WTC11 (cell line): Measurements from ENCODE around the gene DRC1. TPM values are rescaled to one million over a fixed set of nuclear protein-coding genes. Genes with fewer than 3 reads are reported as not detected.

Experiments used
- ATAC-seq: fragments of 200-7000 bp; cut with Tn5 transposase; 2 replicates; pipeline ENCODE4 v1.10.0; 2021; ENCODE audit warnings: mild to moderate bottlenecking, moderate library complexity
- CTCF ChIA-PET: fragments of 300-600 bp; sonication (Branson Sonifier 250); formaldehyde crosslinking; loops from one replicate; lab custom pipeline; 2021; ENCODE audit warnings: antibody characterized with exemption; lab: Charles Lee
- POLR2A ChIA-PET: fragments of 350-600 bp; sonication (Branson Sonifier 250); formaldehyde crosslinking; loops from one replicate; lab custom pipeline; 2021; ENCODE audit warnings: antibody characterized with exemption; lab: Charles Lee
- DNase-seq: peaks from one replicate; pipeline ENCODE4 v3.0.0; 2021; ENCODE audit warnings: low spot score
- H3K27ac Mint-ChIP-seq: 2 replicates; pipeline ENCODE4 v1.8.0; 2021; ENCODE audit warnings: mixed read lengths
- H3K27me3 Mint-ChIP-seq: 2 replicates; pipeline ENCODE4 v1.8.0; 2021; ENCODE audit warnings: low read depth, mild to moderate bottlenecking, moderate library complexity, mixed read lengths
- H3K36me3 Mint-ChIP-seq: 2 replicates; pipeline ENCODE4 v1.8.0; 2021; ENCODE audit warnings: mixed read lengths
- H3K4me1 Mint-ChIP-seq: 2 replicates; pipeline ENCODE4 v1.8.0; 2022; ENCODE audit warnings: mixed read lengths
- H3K4me3 Mint-ChIP-seq: 2 replicates; pipeline ENCODE4 v1.8.0; 2021; ENCODE audit warnings: mild to moderate bottlenecking, moderate library complexity, mixed read lengths
- H3K9me3 Mint-ChIP-seq: 2 replicates; pipeline ENCODE4 v1.8.0; 2021; ENCODE audit warnings: mixed read lengths
- IRF2 ChIP-seq: sonication (generic); formaldehyde crosslinking; IDR thresholded peaks from 2 replicates; pipeline ENCODE4 v1.8.0; 2022; ENCODE audit warnings: low read depth, missing genetic modification reagents, borderline replicate concordance
- MXD4 ChIP-seq: fragments of 250-450 bp; sonication (Bioruptor Pico); IDR thresholded peaks from 2 replicates; pipeline ENCODE4 v1.8.0; 2021; ENCODE audit warnings: mild to moderate bottlenecking, moderate library complexity, borderline replicate concordance
- NR1H2 ChIP-seq: sonication (generic); formaldehyde crosslinking; IDR thresholded peaks from 2 replicates; pipeline ENCODE4 v1.9.0; 2021; ENCODE audit warnings: mild to moderate bottlenecking, moderate library complexity, missing genetic modification reagents
- NR2C2 ChIP-seq: sonication (generic); formaldehyde crosslinking; IDR thresholded peaks from 2 replicates; pipeline ENCODE4 v1.8.0; 2022; ENCODE audit warnings: mild to moderate bottlenecking, missing genetic modification reagents
- NR3C1 ChIP-seq: sonication (generic); formaldehyde crosslinking; conservative IDR thresholded peaks from 2 replicates; pipeline ENCODE4 v1.8.1; 2023; ENCODE audit warnings: low read depth, mild to moderate bottlenecking, missing genetic modification reagents
- OVOL2 ChIP-seq: fragments of 250-450 bp; sonication (Bioruptor Pico); IDR thresholded peaks from 2 replicates; pipeline ENCODE4 v1.9.0; 2021; ENCODE audit warnings: mild to moderate bottlenecking, borderline replicate concordance
- PRRX2 ChIP-seq: fragments of 250-450 bp; sonication (Bioruptor Pico); IDR thresholded peaks from 2 replicates; pipeline ENCODE4 v1.8.0; 2021; ENCODE audit warnings: mild to moderate bottlenecking
- RORB ChIP-seq: fragments of 250-450 bp; sonication (Bioruptor Pico); IDR thresholded peaks from 2 replicates; pipeline ENCODE4 v1.9.0; 2021; ENCODE audit warnings: mild to moderate bottlenecking
- TEAD4 ChIP-seq: sonication (generic); formaldehyde crosslinking; IDR thresholded peaks from 2 replicates; pipeline ENCODE4 v1.8.0; 2022; ENCODE audit warnings: mild to moderate bottlenecking, missing genetic modification reagents
- ZNF138 ChIP-seq: sonication (generic); formaldehyde crosslinking; conservative IDR thresholded peaks from 2 replicates; pipeline ENCODE4 v1.8.1; 2022; ENCODE audit warnings: mild to moderate bottlenecking, moderate library complexity, missing genetic modification reagents
- total RNA-seq: library from RNA; stranded (reverse); gene quantifications from 3 replicates; pipeline ENCODE4 v1.2.3, GENCODE V29; 2021
- TF ChIP-seq, protein P1 (sequence below): sonication (generic); formaldehyde crosslinking; IDR thresholded peaks from 2 replicates; pipeline ENCODE4 v1.8.0; 2023; ENCODE audit warnings: missing genetic modification reagents
- TF ChIP-seq, protein P2 (sequence below): fragments of 250-450 bp; sonication (Bioruptor Pico); IDR thresholded peaks from 2 replicates; pipeline ENCODE4 v1.9.0; 2021; ENCODE audit warnings: mild to moderate bottlenecking
- TF ChIP-seq, protein P3 (sequence below): sonication (generic); formaldehyde crosslinking; IDR thresholded peaks from 2 replicates; pipeline ENCODE4 v1.8.1; 2023; ENCODE audit warnings: mild to moderate bottlenecking, missing genetic modification reagents, moderate library complexity
- TF ChIP-seq, protein P4 (sequence below): sonication (generic); formaldehyde crosslinking; IDR thresholded peaks from 2 replicates; pipeline ENCODE4 v1.8.1; 2023; ENCODE audit warnings: mild to moderate bottlenecking, missing genetic modification reagents, borderline replicate concordance
- TF ChIP-seq, protein P5 (sequence below): sonication (generic); formaldehyde crosslinking; conservative IDR thresholded peaks from 2 replicates; pipeline ENCODE4 v1.8.1; 2022; ENCODE audit warnings: mild to moderate bottlenecking, missing genetic modification reagents
- TF ChIP-seq, protein P6 (sequence below): sonication (generic); formaldehyde crosslinking; IDR thresholded peaks from 2 replicates; pipeline ENCODE4 v1.8.1; 2023; ENCODE audit warnings: mild to moderate bottlenecking, missing genetic modification reagents
- TF ChIP-seq, protein P7 (sequence below): sonication (generic); formaldehyde crosslinking; IDR thresholded peaks from 2 replicates; pipeline ENCODE4 v1.8.0; 2022; ENCODE audit warnings: mild to moderate bottlenecking, missing genetic modification reagents
- TF ChIP-seq, protein P8 (sequence below): fragments of 250-450 bp; sonication (Bioruptor Pico); IDR thresholded peaks from 2 replicates; pipeline ENCODE4 v1.9.0; 2021; ENCODE audit warnings: moderate library complexity, mild to moderate bottlenecking, inconsistent platforms, borderline replicate concordance
- TF ChIP-seq, protein P9 (sequence below): sonication (generic); formaldehyde crosslinking; IDR thresholded peaks from 2 replicates; pipeline ENCODE4 v1.8.1; 2023; ENCODE audit warnings: mild to moderate bottlenecking, missing genetic modification reagents

The DRC1 gene
- total RNA-seq, 1 experiment from 2014 or later: 0.55 TPM

DNA sequence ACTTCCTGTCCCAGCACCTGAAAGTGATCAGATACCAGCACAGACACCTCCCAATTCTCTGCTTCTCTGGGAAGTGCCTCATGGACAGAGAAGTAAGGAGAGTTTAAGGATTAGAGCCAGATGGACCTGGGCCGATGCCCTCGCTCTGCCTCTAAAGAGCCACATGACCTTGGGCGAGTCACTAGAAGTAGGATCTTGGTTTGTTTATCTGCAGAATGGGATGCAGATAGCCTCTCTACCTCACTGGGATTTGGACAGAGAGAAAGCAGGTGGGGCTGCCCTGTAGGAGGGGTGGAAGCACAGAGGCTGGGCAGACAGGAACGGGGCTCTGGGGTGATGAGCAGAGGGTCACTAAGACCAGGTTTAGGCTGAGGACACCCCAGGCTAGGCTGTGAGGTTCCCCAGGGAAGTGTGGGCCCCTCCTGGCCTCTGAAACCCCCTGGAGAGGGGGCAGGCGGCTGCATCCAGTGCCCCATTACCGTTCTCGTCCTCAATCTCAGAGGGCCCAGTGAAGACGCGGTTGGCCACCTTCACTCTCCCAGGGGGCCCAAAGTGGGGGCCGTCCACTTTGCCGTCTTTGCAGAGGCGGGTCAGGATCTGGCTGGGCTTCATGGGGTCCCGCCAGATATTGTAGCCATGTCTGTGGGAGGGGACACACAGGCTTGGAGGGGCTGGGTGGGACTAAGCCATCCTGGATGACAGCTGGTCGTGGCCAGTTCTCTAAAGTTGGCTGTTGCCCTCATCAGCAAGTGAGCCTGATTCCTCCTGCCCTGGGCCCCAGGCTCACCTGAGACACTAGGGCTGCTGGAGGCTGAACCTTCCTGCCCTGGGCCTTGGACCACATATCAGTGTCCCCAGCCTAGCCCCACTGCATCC is 62.9 kb downstream of the DRC1 start (continued):
- TF ChIP-seq NR2C2 (CRISPR knock-in tag) (no peak), ZNF138 (CRISPR knock-in tag) (no peak)
- TF ChIP-seq, all 79 proteins: peak for 0

DNA sequence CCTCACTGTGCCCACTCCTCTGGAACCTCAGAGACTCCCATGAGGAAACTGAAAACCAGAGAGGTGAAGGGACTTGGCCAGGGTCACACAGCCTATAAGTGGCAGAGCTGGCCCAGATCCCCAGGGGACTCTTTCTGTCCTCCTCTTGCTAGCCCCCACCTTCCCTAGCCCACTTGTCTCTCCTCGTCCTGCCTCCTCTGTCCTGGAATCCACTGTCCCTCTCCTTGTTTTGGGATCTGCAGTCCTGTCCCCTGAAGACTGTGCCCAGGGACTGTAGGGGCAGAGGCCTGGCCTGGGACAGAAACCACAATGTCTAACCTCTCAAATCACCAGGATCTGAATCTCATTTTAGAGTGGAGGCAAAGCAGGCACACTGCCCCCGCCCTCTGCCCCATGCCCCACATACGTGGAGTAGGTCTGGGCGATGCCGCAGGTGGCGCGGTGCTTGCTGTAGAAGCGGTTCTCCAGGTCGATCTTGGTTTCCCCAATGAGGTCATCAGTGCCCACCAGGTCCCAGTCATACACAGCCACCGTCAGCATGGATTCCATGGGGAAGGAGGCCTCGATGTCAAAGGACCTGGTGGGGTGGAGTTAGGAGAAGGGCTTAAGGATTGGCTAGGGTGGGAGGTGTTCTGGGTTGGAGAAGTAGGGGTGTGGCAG is 63.7 kb downstream of the DRC1 start:
- H3K36me3 Mint-ChIP-seq: no peaks in the 10 kb centered on the region
- H3K27ac Mint-ChIP-seq: no peak overlapping the region
- no peak for DNase-seq
- H3K4me3 Mint-ChIP-seq: no peak overlapping the region
- no peaks in the 10 kb centered on the region; the same call in 1 of the 2 replicates for H3K27me3 Mint-ChIP-seq
- H3K4me1 Mint-ChIP-seq: peaks cover 12% of the 10 kb centered on the region
- TF ChIP-seq, protein P1, sequence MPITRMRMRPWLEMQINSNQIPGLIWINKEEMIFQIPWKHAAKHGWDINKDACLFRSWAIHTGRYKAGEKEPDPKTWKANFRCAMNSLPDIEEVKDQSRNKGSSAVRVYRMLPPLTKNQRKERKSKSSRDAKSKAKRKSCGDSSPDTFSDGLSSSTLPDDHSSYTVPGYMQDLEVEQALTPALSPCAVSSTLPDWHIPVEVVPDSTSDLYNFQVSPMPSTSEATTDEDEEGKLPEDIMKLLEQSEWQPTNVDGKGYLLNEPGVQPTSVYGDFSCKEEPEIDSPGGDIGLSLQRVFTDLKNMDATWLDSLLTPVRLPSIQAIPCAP: no peak
- no peak for TF ChIP-seq PRRX2 (CRISPR knock-in tag)
- TF ChIP-seq, protein P2, sequence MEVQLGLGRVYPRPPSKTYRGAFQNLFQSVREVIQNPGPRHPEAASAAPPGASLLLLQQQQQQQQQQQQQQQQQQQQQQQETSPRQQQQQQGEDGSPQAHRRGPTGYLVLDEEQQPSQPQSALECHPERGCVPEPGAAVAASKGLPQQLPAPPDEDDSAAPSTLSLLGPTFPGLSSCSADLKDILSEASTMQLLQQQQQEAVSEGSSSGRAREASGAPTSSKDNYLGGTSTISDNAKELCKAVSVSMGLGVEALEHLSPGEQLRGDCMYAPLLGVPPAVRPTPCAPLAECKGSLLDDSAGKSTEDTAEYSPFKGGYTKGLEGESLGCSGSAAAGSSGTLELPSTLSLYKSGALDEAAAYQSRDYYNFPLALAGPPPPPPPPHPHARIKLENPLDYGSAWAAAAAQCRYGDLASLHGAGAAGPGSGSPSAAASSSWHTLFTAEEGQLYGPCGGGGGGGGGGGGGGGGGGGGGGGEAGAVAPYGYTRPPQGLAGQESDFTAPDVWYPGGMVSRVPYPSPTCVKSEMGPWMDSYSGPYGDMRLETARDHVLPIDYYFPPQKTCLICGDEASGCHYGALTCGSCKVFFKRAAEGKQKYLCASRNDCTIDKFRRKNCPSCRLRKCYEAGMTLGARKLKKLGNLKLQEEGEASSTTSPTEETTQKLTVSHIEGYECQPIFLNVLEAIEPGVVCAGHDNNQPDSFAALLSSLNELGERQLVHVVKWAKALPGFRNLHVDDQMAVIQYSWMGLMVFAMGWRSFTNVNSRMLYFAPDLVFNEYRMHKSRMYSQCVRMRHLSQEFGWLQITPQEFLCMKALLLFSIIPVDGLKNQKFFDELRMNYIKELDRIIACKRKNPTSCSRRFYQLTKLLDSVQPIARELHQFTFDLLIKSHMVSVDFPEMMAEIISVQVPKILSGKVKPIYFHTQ (CRISPR knock-in tag): no peak
- TF ChIP-seq, protein P3, sequence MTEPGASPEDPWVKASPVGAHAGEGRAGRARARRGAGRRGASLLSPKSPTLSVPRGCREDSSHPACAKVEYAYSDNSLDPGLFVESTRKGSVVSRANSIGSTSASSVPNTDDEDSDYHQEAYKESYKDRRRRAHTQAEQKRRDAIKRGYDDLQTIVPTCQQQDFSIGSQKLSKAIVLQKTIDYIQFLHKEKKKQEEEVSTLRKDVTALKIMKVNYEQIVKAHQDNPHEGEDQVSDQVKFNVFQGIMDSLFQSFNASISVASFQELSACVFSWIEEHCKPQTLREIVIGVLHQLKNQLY (CRISPR knock-in tag): no peak
- TF ChIP-seq, protein P4, sequence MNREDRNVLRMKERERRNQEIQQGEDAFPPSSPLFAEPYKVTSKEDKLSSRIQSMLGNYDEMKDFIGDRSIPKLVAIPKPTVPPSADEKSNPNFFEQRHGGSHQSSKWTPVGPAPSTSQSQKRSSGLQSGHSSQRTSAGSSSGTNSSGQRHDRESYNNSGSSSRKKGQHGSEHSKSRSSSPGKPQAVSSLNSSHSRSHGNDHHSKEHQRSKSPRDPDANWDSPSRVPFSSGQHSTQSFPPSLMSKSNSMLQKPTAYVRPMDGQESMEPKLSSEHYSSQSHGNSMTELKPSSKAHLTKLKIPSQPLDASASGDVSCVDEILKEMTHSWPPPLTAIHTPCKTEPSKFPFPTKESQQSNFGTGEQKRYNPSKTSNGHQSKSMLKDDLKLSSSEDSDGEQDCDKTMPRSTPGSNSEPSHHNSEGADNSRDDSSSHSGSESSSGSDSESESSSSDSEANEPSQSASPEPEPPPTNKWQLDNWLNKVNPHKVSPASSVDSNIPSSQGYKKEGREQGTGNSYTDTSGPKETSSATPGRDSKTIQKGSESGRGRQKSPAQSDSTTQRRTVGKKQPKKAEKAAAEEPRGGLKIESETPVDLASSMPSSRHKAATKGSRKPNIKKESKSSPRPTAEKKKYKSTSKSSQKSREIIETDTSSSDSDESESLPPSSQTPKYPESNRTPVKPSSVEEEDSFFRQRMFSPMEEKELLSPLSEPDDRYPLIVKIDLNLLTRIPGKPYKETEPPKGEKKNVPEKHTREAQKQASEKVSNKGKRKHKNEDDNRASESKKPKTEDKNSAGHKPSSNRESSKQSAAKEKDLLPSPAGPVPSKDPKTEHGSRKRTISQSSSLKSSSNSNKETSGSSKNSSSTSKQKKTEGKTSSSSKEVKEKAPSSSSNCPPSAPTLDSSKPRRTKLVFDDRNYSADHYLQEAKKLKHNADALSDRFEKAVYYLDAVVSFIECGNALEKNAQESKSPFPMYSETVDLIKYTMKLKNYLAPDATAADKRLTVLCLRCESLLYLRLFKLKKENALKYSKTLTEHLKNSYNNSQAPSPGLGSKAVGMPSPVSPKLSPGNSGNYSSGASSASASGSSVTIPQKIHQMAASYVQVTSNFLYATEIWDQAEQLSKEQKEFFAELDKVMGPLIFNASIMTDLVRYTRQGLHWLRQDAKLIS: no peak
- TF ChIP-seq NR3C1 (CRISPR knock-in tag): no peak
- no peak for TF ChIP-seq NR2C2 (CRISPR knock-in tag)
- TF ChIP-seq OVOL2 (CRISPR knock-in tag): no peak
- no peak for TF ChIP-seq TEAD4 (CRISPR knock-in tag)
- TF ChIP-seq RORB: no peak
- TF ChIP-seq, protein P5, sequence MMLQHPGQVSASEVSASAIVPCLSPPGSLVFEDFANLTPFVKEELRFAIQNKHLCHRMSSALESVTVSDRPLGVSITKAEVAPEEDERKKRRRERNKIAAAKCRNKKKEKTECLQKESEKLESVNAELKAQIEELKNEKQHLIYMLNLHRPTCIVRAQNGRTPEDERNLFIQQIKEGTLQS (CRISPR knock-in tag): no peak
- no peak for TF ChIP-seq NR1H2
- TF ChIP-seq MXD4 (CRISPR knock-in tag): no peak
- TF ChIP-seq, protein P6, sequence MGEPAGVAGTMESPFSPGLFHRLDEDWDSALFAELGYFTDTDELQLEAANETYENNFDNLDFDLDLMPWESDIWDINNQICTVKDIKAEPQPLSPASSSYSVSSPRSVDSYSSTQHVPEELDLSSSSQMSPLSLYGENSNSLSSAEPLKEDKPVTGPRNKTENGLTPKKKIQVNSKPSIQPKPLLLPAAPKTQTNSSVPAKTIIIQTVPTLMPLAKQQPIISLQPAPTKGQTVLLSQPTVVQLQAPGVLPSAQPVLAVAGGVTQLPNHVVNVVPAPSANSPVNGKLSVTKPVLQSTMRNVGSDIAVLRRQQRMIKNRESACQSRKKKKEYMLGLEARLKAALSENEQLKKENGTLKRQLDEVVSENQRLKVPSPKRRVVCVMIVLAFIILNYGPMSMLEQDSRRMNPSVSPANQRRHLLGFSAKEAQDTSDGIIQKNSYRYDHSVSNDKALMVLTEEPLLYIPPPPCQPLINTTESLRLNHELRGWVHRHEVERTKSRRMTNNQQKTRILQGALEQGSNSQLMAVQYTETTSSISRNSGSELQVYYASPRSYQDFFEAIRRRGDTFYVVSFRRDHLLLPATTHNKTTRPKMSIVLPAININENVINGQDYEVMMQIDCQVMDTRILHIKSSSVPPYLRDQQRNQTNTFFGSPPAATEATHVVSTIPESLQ: no peak
- TF ChIP-seq IRF2 (CRISPR knock-in tag): no peak
- TF ChIP-seq, protein P7, sequence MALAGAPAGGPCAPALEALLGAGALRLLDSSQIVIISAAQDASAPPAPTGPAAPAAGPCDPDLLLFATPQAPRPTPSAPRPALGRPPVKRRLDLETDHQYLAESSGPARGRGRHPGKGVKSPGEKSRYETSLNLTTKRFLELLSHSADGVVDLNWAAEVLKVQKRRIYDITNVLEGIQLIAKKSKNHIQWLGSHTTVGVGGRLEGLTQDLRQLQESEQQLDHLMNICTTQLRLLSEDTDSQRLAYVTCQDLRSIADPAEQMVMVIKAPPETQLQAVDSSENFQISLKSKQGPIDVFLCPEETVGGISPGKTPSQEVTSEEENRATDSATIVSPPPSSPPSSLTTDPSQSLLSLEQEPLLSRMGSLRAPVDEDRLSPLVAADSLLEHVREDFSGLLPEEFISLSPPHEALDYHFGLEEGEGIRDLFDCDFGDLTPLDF (CRISPR knock-in tag): no peak
- TF ChIP-seq, protein P8, sequence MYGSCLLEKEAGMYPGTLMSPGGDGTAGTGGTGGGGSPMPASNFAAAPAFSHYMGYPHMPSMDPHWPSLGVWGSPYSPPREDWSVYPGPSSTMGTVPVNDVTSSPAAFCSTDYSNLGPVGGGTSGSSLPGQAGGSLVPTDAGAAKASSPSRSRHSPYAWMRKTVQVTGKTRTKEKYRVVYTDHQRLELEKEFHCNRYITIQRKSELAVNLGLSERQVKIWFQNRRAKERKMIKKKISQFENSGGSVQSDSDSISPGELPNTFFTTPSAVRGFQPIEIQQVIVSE (CRISPR knock-in tag): no peak
- TF ChIP-seq, protein P9, sequence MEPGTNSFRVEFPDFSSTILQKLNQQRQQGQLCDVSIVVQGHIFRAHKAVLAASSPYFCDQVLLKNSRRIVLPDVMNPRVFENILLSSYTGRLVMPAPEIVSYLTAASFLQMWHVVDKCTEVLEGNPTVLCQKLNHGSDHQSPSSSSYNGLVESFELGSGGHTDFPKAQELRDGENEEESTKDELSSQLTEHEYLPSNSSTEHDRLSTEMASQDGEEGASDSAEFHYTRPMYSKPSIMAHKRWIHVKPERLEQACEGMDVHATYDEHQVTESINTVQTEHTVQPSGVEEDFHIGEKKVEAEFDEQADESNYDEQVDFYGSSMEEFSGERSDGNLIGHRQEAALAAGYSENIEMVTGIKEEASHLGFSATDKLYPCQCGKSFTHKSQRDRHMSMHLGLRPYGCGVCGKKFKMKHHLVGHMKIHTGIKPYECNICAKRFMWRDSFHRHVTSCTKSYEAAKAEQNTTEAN (CRISPR knock-in tag): no peak
- no peak for ATAC-seq
- POLR2A ChIA-PET: no interaction called here
- H3K9me3 Mint-ChIP-seq: peaks cover 3% of the 10 kb centered on the region; the same call in 1 of the 2 replicates
- CTCF ChIA-PET: interaction anchor here (2.8 kb wide), 1 partner anchor 38 kb away, joined by 10 read pairs; no protein-coding TSS in a partner anchor
